Activated CD8-positive, alpha-beta T cell treated with anti-CD3 and anti-CD28 coated beads, Interleukin-2, amount 10 ng/mL, durations not matched to agents 7 days and 5 days (primary cell): Measurements from ENCODE around the gene PTH2R. TPM values are rescaled to one million over a fixed set of nuclear protein-coding genes. Genes with fewer than 3 reads are reported as not detected.
"Not testable (repeated sequence)": the region's sequence is repeated elsewhere in the genome, so short reads cannot be mapped to it uniquely, and the experiment has no call there.

ENCODE experiments used
- ATAC-seq: fragments of 150-1000 bp; cut with Tn5 transposase; one replicate; pipeline ENCODE4 v1.10.0; 2021; ENCODE audit warnings: moderate library complexity
- CTCF ChIA-PET: fragments of 350-600 bp; sonication (Branson Sonifier 250); formaldehyde crosslinking; loops from one replicate; lab custom pipeline; 2021; ENCODE audit warnings: antibody characterized with exemption; lab: Charles Lee
- POLR2A ChIA-PET: fragments of 350-600 bp; sonication (Branson Sonifier 250); formaldehyde crosslinking; loops from one replicate; lab custom pipeline; 2021; ENCODE audit warnings: antibody characterized with exemption; lab: Charles Lee
- DNase-seq: peaks from one replicate; pipeline ENCODE4 v3.0.0-alpha.2; 2020
- H3K27ac Mint-ChIP-seq: one replicate; pipeline ENCODE4 v1.8.0; 2021; ENCODE audit warnings: mild to moderate bottlenecking, mixed read lengths
- H3K27me3 Mint-ChIP-seq: one replicate; pipeline ENCODE4 v1.8.0; 2021; ENCODE audit warnings: low read depth, mixed read lengths
- H3K36me3 Mint-ChIP-seq: one replicate; pipeline ENCODE4 v1.8.0; 2021; ENCODE audit warnings: low read depth, mixed read lengths
- H3K4me1 Mint-ChIP-seq: one replicate; pipeline ENCODE4 v1.8.0; 2021; ENCODE audit warnings: low read depth, mixed read lengths
- H3K4me3 Mint-ChIP-seq: one replicate; pipeline ENCODE4 v1.8.0; 2021; ENCODE audit warnings: mild to moderate bottlenecking, mixed read lengths
- H3K9me3 Mint-ChIP-seq: one replicate; pipeline ENCODE4 v1.8.0; 2022; ENCODE audit warnings: mixed read lengths; ENCODE audit not compliant: insufficient read depth
- total RNA-seq, 2 experiments: library from RNA; stranded (reverse); gene quantifications; one replicate each; pipeline ENCODE4 v1.2.3, GENCODE V29; 2021

Gene PTH2R
- total RNA-seq, 2 experiments from 2014 or later: 0.13 TPM; not detected in 1

DNA sequence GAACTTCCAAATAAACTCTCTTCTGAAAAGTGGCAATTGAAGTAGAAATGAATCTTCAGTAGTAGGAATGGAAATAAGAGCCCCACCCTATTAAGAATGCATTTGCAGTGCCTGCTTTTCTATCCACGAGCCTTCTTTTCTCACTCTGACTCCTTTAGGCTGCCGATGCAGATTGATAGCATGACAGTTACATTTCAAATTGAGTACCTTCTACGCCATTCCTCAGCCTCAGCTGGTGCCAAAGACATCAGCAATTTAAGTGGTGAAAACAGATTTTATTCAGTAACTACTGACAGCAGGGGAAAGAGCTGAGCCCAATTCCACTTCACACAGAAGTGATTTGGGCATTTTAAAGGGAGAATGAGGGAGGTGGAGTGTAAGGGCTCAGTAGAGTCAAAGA is 85.5 kb downstream of the PTH2R start:
- CTCF ChIA-PET: no interaction called here
- ATAC-seq: no peak
- no peaks in the 10 kb centered on the region for H3K27me3 Mint-ChIP-seq

DNA sequence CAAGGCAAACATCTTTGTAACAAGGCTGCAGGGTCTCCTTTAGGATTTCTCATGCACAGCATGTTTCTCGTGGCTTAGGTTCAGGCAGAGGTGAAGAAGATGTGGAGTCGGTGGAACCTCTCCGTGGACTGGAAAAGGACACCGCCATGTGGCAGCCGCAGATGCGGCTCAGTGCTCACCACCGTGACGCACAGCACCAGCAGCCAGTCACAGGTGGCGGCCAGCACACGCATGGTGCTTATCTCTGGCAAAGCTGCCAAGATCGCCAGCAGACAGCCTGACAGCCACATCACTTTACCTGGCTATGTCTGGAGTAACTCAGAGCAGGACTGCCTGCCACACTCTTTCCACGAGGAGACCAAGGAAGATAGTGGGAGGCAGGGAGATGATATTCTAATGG is 86.6 kb downstream of the PTH2R start:
- H3K36me3 Mint-ChIP-seq: no peaks in the 10 kb centered on the region
- H3K27me3 Mint-ChIP-seq: no peaks in the 10 kb centered on the region
- POLR2A ChIA-PET: no interaction called here
- H3K27ac Mint-ChIP-seq: no peak overlapping the region
- CTCF ChIA-PET: no interaction called here
- H3K4me1 Mint-ChIP-seq: no peaks in the 10 kb centered on the region
- H3K4me3 Mint-ChIP-seq: no peak overlapping the region
- ATAC-seq: no peak
- DNase-seq: no peak
- no peaks in the 10 kb centered on the region for H3K9me3 Mint-ChIP-seq

More for the DNA sequence above, 85.5 kb downstream of the PTH2R start:
- POLR2A ChIA-PET: no interaction called here
- Mint-ChIP-seq H3K27ac (no peak overlapping the region), H3K36me3 (no peaks in the 10 kb centered on the region), H3K9me3 (no peaks in the 10 kb centered on the region), H3K4me1 (no peaks in the 10 kb centered on the region), H3K4me3 (no peak overlapping the region)
- DNase-seq: no peak

DNA sequence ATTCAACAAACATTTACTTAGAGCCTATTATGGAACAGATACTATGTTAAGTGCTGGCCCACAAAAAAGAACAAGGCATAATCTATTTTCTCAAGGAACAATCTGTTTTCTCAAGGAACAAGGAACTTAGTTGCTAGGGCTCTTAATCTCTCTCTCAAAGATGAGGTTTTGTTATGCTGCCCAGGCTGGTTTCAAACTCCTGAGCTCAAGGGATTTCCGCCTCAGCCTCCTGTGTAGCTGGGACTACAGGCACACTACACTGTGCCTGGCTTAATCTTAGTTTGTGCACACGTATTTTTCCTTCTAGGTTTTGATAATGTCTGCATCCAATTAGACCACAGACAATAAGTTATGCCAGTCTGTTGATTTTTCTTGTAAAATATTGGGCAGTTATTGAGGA is 89.5 kb downstream of the PTH2R start:
- Mint-ChIP-seq H3K27ac (no peak overlapping the region), H3K27me3 (no peaks in the 10 kb centered on the region), H3K4me1 (no peaks in the 10 kb centered on the region), H3K4me3 (no peak overlapping the region), H3K9me3 (no peaks in the 10 kb centered on the region), H3K36me3 (no peaks in the 10 kb centered on the region)
- CTCF ChIA-PET: no interaction called here
- no peak for ATAC-seq
- DNase-seq: no peak
- POLR2A ChIA-PET: no interaction called here

DNA sequence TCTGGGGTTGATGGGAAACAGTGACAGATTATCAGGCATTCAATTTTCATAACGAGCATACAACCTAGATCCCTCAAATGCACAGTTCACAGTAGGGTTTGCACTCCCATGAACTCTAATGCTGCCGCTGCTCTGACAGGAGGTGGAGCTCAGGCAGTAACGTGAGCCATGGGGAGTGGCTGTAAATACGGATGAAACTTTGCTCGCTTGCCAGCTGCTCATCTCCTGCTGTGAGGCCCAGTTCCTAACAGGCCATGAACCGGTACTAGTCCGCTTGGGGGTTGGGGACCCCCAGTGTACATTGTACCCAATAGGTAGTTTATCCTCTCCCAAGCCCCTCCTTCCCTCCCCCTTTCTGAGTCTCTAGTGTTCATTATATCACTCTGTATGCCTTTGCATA is 94.6 kb downstream of the PTH2R start:
- Mint-ChIP-seq H3K9me3 (no peaks in the 10 kb centered on the region), H3K4me1 (no peaks in the 10 kb centered on the region), H3K27me3 (no peaks in the 10 kb centered on the region), H3K4me3 (no peak overlapping the region), H3K27ac (no peak overlapping the region), H3K36me3 (no peaks in the 10 kb centered on the region)
- POLR2A ChIA-PET: no interaction called here
- ATAC-seq (no peak), DNase-seq (no peak)
- CTCF ChIA-PET: no interaction called here

DNA sequence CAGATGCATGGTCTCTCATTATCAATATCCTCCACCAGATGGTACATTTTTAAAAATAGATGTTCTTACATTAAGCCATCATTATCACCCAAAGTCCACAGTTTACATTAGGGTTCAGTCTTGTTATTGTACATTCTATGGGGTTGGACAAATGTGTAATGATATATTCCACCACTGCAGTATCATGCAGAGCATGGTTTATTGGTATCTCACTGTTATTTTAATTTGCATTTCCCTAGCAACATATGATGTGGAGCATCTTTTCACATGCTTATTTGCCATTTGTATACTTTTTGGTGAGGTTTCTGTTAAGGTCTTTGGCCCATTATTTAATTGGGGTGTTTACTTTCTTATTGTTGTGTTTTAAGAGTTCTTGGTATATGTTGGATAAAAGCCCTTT is 95.7 kb downstream of the PTH2R start:
- H3K27me3 Mint-ChIP-seq: no peaks in the 10 kb centered on the region
- no peak for ATAC-seq
- H3K9me3 Mint-ChIP-seq: no peaks in the 10 kb centered on the region
- ChIA-PET POLR2A (no interaction called here), CTCF (no interaction called here)
- no peak overlapping the region for H3K27ac Mint-ChIP-seq
- H3K36me3 Mint-ChIP-seq: no peaks in the 10 kb centered on the region
- H3K4me1 Mint-ChIP-seq: no peaks in the 10 kb centered on the region
- no peak overlapping the region for H3K4me3 Mint-ChIP-seq
- DNase-seq: no peak

DNA sequence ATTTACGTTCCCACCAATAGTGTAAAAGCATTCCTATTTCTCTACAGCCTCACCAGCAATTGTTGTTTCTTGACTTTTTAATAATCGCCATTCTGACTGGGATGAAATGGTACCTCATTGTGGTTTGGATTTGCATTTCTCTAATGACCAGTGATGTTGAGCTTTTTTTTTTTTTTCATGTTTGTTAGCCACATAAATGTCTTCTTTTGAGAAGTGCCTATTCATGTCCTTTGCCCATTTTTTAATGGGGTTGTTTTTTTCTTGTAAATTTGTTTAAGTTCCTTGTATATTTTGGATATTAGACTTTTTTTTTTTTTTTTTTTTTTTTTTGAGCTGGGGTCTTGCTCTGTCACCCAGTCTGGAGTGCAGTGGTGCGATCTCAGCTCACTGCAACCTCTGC is 98.8 kb downstream of the PTH2R start:
- H3K4me3 Mint-ChIP-seq, H3K27ac Mint-ChIP-seq, H3K27me3 Mint-ChIP-seq, DNase-seq, CTCF ChIA-PET, H3K9me3 Mint-ChIP-seq, POLR2A ChIA-PET, H3K36me3 Mint-ChIP-seq, ATAC-seq, H3K4me1 Mint-ChIP-seq: not testable (repeated sequence)

DNA sequence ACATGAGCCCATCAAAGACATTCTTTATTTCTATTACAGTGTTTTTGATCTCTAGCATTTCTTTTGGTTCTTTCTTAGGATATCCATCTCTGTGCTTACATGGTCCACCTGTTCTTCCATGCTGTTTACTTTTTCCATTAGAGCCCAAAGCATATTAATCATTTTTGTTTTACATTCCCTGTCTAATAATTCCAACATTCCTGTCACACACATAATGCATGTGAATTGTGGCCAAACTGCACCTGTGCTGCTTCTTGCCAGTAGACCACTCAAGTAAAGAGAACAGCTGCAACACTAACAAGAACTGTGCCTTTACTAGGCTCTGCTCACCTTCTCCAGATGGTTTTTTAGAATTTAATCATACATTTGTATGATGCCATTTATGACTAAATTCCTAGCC is 103.0 kb downstream of the PTH2R start:
- no peaks in the 10 kb centered on the region for H3K27me3 Mint-ChIP-seq
- no peaks in the 10 kb centered on the region for H3K9me3 Mint-ChIP-seq
- no peak overlapping the region for H3K27ac Mint-ChIP-seq
- H3K4me3 Mint-ChIP-seq: no peak overlapping the region
- ChIA-PET POLR2A (no interaction called here), CTCF (no interaction called here)
- no peak for DNase-seq
- H3K36me3 Mint-ChIP-seq: no peaks in the 10 kb centered on the region
- H3K4me1 Mint-ChIP-seq: no peaks in the 10 kb centered on the region
- no peak for ATAC-seq

DNA sequence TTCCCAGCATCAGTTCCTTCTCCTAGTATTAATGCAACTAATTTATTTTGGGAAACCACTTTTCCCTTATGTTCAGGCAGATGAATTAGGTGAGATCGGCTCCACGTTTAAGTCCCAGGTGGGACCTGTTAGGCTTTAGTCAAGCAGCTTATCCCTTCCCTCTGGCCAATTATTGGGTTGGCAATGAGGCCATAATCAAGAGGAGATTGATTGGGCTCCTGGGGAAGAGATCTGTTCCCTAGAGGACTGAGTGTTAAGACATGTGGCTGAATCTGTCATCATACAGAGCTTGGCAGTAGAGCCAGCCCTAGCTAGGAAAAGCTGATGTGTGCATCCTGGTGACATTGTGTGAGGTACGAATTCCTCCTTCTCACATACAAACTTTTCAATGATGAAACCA is 104.4 kb downstream of the PTH2R start:
- CTCF ChIA-PET: no interaction called here
- DNase-seq: no peak
- H3K4me1 Mint-ChIP-seq: no peaks in the 10 kb centered on the region
- H3K36me3 Mint-ChIP-seq: no peaks in the 10 kb centered on the region
- no peaks in the 10 kb centered on the region for H3K27me3 Mint-ChIP-seq
- H3K9me3 Mint-ChIP-seq: no peaks in the 10 kb centered on the region
- no peak overlapping the region for H3K27ac Mint-ChIP-seq
- no peak for ATAC-seq
- H3K4me3 Mint-ChIP-seq: no peak overlapping the region
- POLR2A ChIA-PET: no interaction called here

DNA sequence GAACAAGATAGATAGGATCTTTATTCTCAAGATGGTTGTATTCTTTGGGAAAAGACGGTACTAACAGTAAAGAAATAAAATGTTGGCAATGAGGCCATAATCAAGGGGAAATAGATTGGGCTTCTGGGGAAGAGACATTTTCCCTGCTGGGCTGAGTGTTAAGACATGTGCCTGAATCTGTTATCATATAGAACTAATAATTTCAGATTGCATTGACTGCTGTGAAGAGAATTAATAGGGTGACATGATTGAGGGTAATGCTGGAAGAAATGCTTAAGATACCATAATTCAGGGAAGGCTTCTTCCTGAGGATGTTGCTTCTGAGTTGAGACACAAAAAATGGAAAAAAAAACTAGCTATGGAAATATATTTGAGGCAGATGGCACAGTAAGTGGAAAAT is 105.0 kb downstream of the PTH2R start:
- ChIA-PET CTCF (no interaction called here), POLR2A (no interaction called here)
- Mint-ChIP-seq H3K27me3 (no peaks in the 10 kb centered on the region), H3K9me3 (no peaks in the 10 kb centered on the region), H3K27ac (no peak overlapping the region), H3K4me3 (no peak overlapping the region), H3K36me3 (no peaks in the 10 kb centered on the region), H3K4me1 (no peaks in the 10 kb centered on the region)
- no peak for DNase-seq
- no peak for ATAC-seq

DNA sequence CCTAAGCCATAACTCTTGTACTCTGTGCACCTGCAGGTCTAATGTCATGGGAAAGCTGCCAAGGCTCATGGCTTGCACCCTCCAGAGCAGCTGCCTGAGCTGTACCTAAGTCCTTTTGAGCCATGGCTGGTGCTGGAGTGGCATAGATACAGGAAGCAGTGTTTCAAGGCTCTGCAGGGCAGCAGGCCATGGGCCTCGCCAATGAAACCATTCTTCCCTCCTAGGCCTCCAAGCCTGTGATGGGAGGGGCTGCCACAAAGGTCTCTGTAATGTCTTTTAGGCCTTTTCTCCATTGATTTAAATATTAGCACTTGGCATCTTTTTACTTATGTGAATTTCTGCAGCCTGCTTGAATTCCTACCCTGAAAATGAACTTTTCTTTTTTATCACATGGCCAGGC is 108.5 kb downstream of the PTH2R start:
- H3K27ac Mint-ChIP-seq: no peak overlapping the region
- POLR2A ChIA-PET: no interaction called here
- no peaks in the 10 kb centered on the region for H3K27me3 Mint-ChIP-seq
- no peaks in the 10 kb centered on the region for H3K4me1 Mint-ChIP-seq
- no peaks in the 10 kb centered on the region for H3K36me3 Mint-ChIP-seq
- no peak for DNase-seq
- H3K4me3 Mint-ChIP-seq: no peak overlapping the region
- no peak for ATAC-seq
- no peaks in the 10 kb centered on the region for H3K9me3 Mint-ChIP-seq
- CTCF ChIA-PET: no interaction called here

DNA sequence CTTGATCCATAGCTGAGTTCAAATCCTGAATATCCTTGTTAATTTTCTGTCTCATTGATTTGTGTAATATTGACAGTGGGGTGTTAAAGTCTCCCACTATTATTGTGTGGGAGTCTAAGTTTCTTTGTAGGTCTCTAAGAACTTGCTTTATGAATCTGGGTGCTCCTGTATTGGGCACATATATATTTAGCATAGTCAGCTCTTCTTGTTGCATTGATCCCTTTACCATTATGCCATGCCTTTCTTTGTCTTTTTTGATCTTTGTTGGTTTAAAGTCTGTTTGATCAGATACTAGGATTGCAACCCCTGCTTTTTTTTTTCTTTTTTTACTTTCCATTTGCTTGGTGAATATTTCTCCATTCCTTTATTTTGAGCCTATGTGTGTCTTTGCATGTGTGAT is 116.5 kb downstream of the PTH2R start:
- H3K4me1 Mint-ChIP-seq, H3K27me3 Mint-ChIP-seq, DNase-seq, CTCF ChIA-PET, H3K4me3 Mint-ChIP-seq, H3K9me3 Mint-ChIP-seq, POLR2A ChIA-PET, H3K36me3 Mint-ChIP-seq, H3K27ac Mint-ChIP-seq, ATAC-seq: not testable (repeated sequence)

DNA sequence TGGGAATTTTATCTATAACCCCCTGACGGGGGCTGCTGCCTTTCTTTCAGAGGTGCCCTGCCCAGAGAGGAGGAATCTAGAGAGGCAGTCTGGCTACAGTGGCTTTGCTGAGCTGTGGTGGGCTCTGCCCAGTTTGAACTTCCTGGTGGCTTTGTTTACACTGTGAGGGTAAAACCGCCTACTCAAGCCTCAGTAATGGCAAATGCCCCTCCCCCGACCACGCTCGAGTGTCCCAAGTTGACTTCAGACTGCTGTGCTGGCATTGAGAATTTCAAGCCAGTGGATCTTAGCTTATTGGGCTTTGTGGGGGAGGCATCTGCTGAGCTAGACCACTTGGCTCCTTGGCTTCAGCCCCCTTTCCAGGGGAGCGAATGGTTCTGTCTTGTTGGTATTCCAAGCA is 118.6 kb downstream of the PTH2R start:
- H3K36me3 Mint-ChIP-seq, ATAC-seq, H3K9me3 Mint-ChIP-seq, H3K4me1 Mint-ChIP-seq, H3K27me3 Mint-ChIP-seq, H3K27ac Mint-ChIP-seq, H3K4me3 Mint-ChIP-seq, DNase-seq, CTCF ChIA-PET, POLR2A ChIA-PET: not testable (repeated sequence)

DNA sequence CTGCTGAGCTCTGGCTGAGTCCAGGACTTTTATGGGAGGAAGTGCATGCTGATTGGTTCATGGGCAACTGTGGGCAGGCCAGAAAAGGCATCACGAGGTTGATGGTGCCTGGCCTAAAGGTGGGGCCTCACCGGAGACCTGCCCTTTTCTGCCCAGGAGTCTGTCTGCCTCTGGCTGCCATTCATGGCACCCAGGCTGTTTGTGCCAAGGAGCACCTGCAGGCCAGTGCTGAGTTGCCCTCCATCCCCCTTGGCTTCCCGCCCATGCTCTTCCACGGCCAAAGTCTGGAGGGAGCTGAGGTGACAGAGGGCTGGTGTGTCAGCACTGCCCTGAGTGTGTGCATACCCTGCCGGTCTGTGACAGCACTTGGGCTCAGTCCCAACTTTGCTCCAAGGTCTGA is 123.2 kb downstream of the PTH2R start:
- no peak for DNase-seq
- no peaks in the 10 kb centered on the region for H3K9me3 Mint-ChIP-seq
- no peaks in the 10 kb centered on the region for H3K4me1 Mint-ChIP-seq
- no peak overlapping the region for H3K27ac Mint-ChIP-seq
- ChIA-PET POLR2A (no interaction called here), CTCF (no interaction called here)
- H3K27me3 Mint-ChIP-seq: no peaks in the 10 kb centered on the region
- H3K36me3 Mint-ChIP-seq: no peaks in the 10 kb centered on the region
- no peak overlapping the region for H3K4me3 Mint-ChIP-seq
- ATAC-seq: no peak
